Endothelial cell of umbilical vein (primary cell): ENCODE data around the gene DGCR2.

ENCODE experiments used
- EZH2 ChIP-seq: IDR thresholded peaks from 2 replicates; pipeline ENCODE4 v1.6.1; 2012; ENCODE audit warnings: borderline replicate concordance, low read depth, mild to moderate bottlenecking, moderate library complexity, low read length, inconsistent platforms; ENCODE audit not compliant: severe bottlenecking
- GATA2 ChIP-seq: IDR thresholded peaks from 2 replicates; pipeline ENCODE4 v1.7.0; 2011; ENCODE audit warnings: low read depth, mild to moderate bottlenecking, moderate library complexity, mixed read lengths, low read length; ENCODE audit not compliant: insufficient read length, insufficient read depth
- MYC ChIP-seq: IDR thresholded peaks from one replicate; pipeline ENCODE4 v1.6.1; 2011; ENCODE audit warnings: mild to moderate bottlenecking, low read depth, low read length
- POLR2A ChIP-seq: IDR thresholded peaks from 2 replicates; pipeline ENCODE4 v1.6.1; 2012; ENCODE audit warnings: low read depth, mild to moderate bottlenecking, control low read depth, low read length
- POLR2AphosphoS5 ChIP-seq: IDR thresholded peaks from 2 replicates; pipeline ENCODE4 v1.6.1; 2012; ENCODE audit warnings: low read depth, mild to moderate bottlenecking, control low read depth, low read length, moderate library complexity; ENCODE audit not compliant: insufficient read depth
- TF ChIP-seq, protein P1 (sequence below), 2 donors: IDR thresholded peaks; 1 replicate in 1 of 2; 2 replicates in 1 of 2; pipeline ENCODE4 v1.5.1; 2011; ENCODE audit warnings: low read length in 2 of 2, mild to moderate bottlenecking in 2 of 2, moderate library complexity in 2 of 2, control low read depth in 1 of 2, inconsistent platforms in 1 of 2, low read depth in 1 of 2; ENCODE audit not compliant: insufficient read depth in 1 of 2; ENCODE audit errors: extremely low read depth in 1 of 2

DNA sequence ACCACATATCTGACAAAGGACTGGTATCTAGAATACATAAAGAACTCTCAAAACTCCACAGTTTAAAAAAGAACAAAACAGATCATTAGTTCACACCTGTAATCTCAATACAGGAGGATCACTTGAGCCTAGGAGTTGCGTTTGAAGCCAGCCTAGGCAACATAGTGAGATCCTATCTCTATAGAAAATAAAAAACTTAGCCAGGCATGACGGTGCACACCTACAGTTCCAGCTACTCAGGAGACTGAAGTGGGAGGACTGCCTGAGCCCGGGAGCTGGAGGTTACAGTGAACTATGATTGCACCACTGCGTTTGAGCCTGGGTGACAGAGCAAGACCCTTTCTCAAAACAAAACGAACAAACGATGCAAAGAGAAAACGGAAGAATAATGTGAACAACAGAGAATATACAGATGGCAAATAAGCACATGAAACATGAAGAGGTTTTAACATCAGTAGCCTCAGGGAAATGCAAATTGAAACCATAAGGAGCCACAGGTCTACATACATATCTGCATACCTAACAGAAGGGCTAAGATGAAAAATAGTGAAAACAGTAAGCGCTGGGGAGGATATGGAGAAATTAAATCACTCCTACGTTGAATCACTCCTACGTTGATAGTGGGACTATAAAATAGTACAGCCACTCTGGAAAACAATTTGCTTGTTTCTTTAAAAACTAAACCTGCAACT lies 70.7 kb downstream of the DGCR2 start:
- TF ChIP-seq, protein P1, sequence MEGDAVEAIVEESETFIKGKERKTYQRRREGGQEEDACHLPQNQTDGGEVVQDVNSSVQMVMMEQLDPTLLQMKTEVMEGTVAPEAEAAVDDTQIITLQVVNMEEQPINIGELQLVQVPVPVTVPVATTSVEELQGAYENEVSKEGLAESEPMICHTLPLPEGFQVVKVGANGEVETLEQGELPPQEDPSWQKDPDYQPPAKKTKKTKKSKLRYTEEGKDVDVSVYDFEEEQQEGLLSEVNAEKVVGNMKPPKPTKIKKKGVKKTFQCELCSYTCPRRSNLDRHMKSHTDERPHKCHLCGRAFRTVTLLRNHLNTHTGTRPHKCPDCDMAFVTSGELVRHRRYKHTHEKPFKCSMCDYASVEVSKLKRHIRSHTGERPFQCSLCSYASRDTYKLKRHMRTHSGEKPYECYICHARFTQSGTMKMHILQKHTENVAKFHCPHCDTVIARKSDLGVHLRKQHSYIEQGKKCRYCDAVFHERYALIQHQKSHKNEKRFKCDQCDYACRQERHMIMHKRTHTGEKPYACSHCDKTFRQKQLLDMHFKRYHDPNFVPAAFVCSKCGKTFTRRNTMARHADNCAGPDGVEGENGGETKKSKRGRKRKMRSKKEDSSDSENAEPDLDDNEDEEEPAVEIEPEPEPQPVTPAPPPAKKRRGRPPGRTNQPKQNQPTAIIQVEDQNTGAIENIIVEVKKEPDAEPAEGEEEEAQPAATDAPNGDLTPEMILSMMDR (IDR thresholded peaks at IDR 0.05; ENCODE audit: extremely low read depth in 1 of 2, insufficient read depth in 1 of 2, low read depth in 1 of 2, low read length in 2 of 2) = no peak
- TF ChIP-seq POLR2AphosphoS5 (no peak), GATA2 (no peak), EZH2 (no peak), MYC (no peak), POLR2A (no peak)
